ENCODE results near the gene HDX.

The HDX gene

GRCh38 chrX:84477114-84477513 is 25.1 kb downstream of the HDX start:
- no peaks in the 10 kb centered on the region for H3K27me3 Mint-ChIP-seq (ENCODE audit: low read depth, poor library complexity)
- H3K4me3 Mint-ChIP-seq, result no peak overlapping the region
- DNase-seq, result no peak
- no peaks in the 10 kb centered on the region for H3K4me1 Mint-ChIP-seq
- H3K36me3 Mint-ChIP-seq (ENCODE audit: low read depth), result peaks cover 12% of the 10 kb centered on the region
- no peak for TF ChIP-seq CTCF (IDR thresholded peaks at IDR 0.05)
- H3K9me3 Mint-ChIP-seq, result peaks cover 26% of the 10 kb centered on the region
- no peak overlapping the region for H3K27ac Mint-ChIP-seq

- no peaks in the 10 kb centered on the region for H3K36me3 Mint-ChIP-seq (ENCODE audit: low read depth)
- H3K9me3 Mint-ChIP-seq, result peaks cover 12% of the 10 kb centered on the region
- no peaks in the 10 kb centered on the region for H3K4me1 Mint-ChIP-seq
- H3K27ac Mint-ChIP-seq, result no peak overlapping the region
- H3K4me3 Mint-ChIP-seq, result no peak overlapping the region
- no peaks in the 10 kb centered on the region for H3K27me3 Mint-ChIP-seq (ENCODE audit: low read depth, poor library complexity)
- TF ChIP-seq CTCF (IDR thresholded peaks at IDR 0.05), result no peak
- DNase-seq, result no peak
Measured at GRCh38 chrX:84475596-84475995, 26.7 kb downstream of the HDX start.

GRCh38 chrX:84475101-84475500 is 27.2 kb downstream of the HDX start:
- Mint-ChIP-seq H3K27me3 (ENCODE audit: low read depth, poor library complexity) (no peaks in the 10 kb centered on the region), H3K4me3 (no peak overlapping the region), H3K4me1 (no peaks in the 10 kb centered on the region), H3K9me3 (peaks cover 10% of the 10 kb centered on the region), H3K36me3 (ENCODE audit: low read depth) (no peaks in the 10 kb centered on the region), H3K27ac (no peak overlapping the region)
- no peak for DNase-seq
- TF ChIP-seq CTCF (IDR thresholded peaks at IDR 0.05), result no peak

- Mint-ChIP-seq H3K27ac (no peak overlapping the region), H3K27me3 (ENCODE audit: low read depth, poor library complexity) (no peaks in the 10 kb centered on the region), H3K4me3 (no peak overlapping the region), H3K4me1 (no peaks in the 10 kb centered on the region), H3K36me3 (ENCODE audit: low read depth) (peaks cover 30% of the 10 kb centered on the region), H3K9me3 (peaks cover 31% of the 10 kb centered on the region)
- no peak for DNase-seq
- no peak for TF ChIP-seq CTCF (IDR thresholded peaks at IDR 0.05)
Measured at GRCh38 chrX:84469226-84469625, 33.0 kb downstream of the HDX start.

GRCh38 chrX:84467898-84468297 is 34.4 kb downstream of the HDX start:
- DNase-seq, result no peak
- H3K4me1 Mint-ChIP-seq, result no peaks in the 10 kb centered on the region
- no peak overlapping the region for H3K27ac Mint-ChIP-seq
- no peak overlapping the region for H3K4me3 Mint-ChIP-seq
- no peaks in the 10 kb centered on the region for H3K27me3 Mint-ChIP-seq (ENCODE audit: low read depth, poor library complexity)
- H3K9me3 Mint-ChIP-seq, result peaks cover 40% of the 10 kb centered on the region
- peaks cover 36% of the 10 kb centered on the region for H3K36me3 Mint-ChIP-seq (ENCODE audit: low read depth)
- no peak for TF ChIP-seq CTCF (IDR thresholded peaks at IDR 0.05)

- H3K27me3 Mint-ChIP-seq (ENCODE audit: low read depth, poor library complexity), result no peaks in the 10 kb centered on the region
- H3K27ac Mint-ChIP-seq, result no peak overlapping the region
- DNase-seq, result no peak
- peaks cover 72% of the 10 kb centered on the region for H3K9me3 Mint-ChIP-seq
- H3K36me3 Mint-ChIP-seq (ENCODE audit: low read depth), result peaks cover 43% of the 10 kb centered on the region
- no peaks in the 10 kb centered on the region for H3K4me1 Mint-ChIP-seq
- no peak for TF ChIP-seq CTCF (IDR thresholded peaks at IDR 0.05)
- H3K4me3 Mint-ChIP-seq, result no peak overlapping the region
Measured at GRCh38 chrX:84453351-84454246, 48.7 kb downstream of the HDX start.

All from nephron progenitor cell (in vitro differentiated cells).